Naive B cell (primary cell): ENCODE measurements around the gene WDR31. TPM values are rescaled to one million over a fixed set of nuclear protein-coding genes. Genes with fewer than 3 reads are reported as not detected.

Experiments
- ATAC-seq, 2 donors: fragments of 150-1000 bp; cut with Tn5 transposase; 2 replicates each; pipeline ENCODE4 v1.10.0; 2021; ENCODE audit warnings: low read depth in 2 of 2, mild to moderate bottlenecking in 2 of 2, moderate library complexity in 2 of 2
- DNase-seq: peaks from one replicate; pipeline ENCODE4 v3.0.0; 2022
- H3K27ac Mint-ChIP-seq, 6 donors: one replicate each; pipeline ENCODE4 v1.8.0; 2020 to 2022; ENCODE audit warnings: mild to moderate bottlenecking in 6 of 6, mixed read lengths in 6 of 6, moderate library complexity in 5 of 6, inconsistent platforms in 2 of 6
- H3K27me3 Mint-ChIP-seq, 3 donors: one replicate each; pipeline ENCODE4 v1.8.0; 2021 to 2022; ENCODE audit warnings: mixed read lengths in 3 of 3, mild to moderate bottlenecking in 1 of 3
- H3K36me3 Mint-ChIP-seq, 2 donors: one replicate each; pipeline ENCODE4 v1.8.0; 2020 to 2022; ENCODE audit warnings: mixed read lengths in 2 of 2, inconsistent platforms in 1 of 2, mild to moderate bottlenecking in 1 of 2
- H3K4me1 Mint-ChIP-seq, 3 donors: one replicate each; pipeline ENCODE4 v1.8.0; 2020 to 2022; ENCODE audit warnings: mixed read lengths in 3 of 3, inconsistent platforms in 1 of 3, mild to moderate bottlenecking in 1 of 3, moderate library complexity in 1 of 3
- H3K4me3 Mint-ChIP-seq, 8 donors: one replicate each; pipeline ENCODE4 v1.8.0; 2020 to 2022; ENCODE audit warnings: mild to moderate bottlenecking in 8 of 8, mixed read lengths in 8 of 8, moderate library complexity in 8 of 8, inconsistent platforms in 2 of 8
- H3K9me3 Mint-ChIP-seq, 7 donors: one replicate each; pipeline ENCODE4 v1.8.0; 2020 to 2022; ENCODE audit warnings: mixed read lengths in 7 of 7, mild to moderate bottlenecking in 5 of 7, inconsistent platforms in 2 of 7, moderate library complexity in 1 of 7
- polyA plus RNA-seq, 6 donors: library from polyadenylated mRNA; unstranded; fragments of 300-500 nt; fragmentation: Illumina TruSeq; gene quantifications; one replicate each; pipeline ENCODE4 v1.2.3, GENCODE V29; 2021; ENCODE audit warnings: low read depth in 6 of 6

Gene WDR31
- polyA plus RNA-seq, 6 donors from 2014 or later = 0.09 to 0.88 (median 0.30) TPM; not detected in 2

- Mint-ChIP-seq H3K4me1 (no peaks in the 10 kb centered on the region), H3K4me3 (no peak overlapping the region), H3K9me3 (no peaks in the 10 kb centered on the region), H3K27ac (peak overlapping the region in 1 of 6 donors; percentile 78), H3K36me3 (no peaks in the 10 kb centered on the region), H3K27me3 (no peaks in the 10 kb centered on the region)
- ATAC-seq = no peak
- DNase-seq = no peak
These were observed 20.3 kb upstream of the WDR31 start for GRCh38 chr9:113360242-113360842.

- H3K27ac Mint-ChIP-seq = no peak overlapping the region
- ATAC-seq = no peak
- H3K36me3 Mint-ChIP-seq = no peaks in the 10 kb centered on the region
- no peaks in the 10 kb centered on the region for H3K4me1 Mint-ChIP-seq
- H3K27me3 Mint-ChIP-seq = no peaks in the 10 kb centered on the region
- H3K9me3 Mint-ChIP-seq = no peaks in the 10 kb centered on the region
- no peak for DNase-seq
- no peak overlapping the region for H3K4me3 Mint-ChIP-seq
These were observed 19.3 kb upstream of the WDR31 start for GRCh38 chr9:113359385-113359784.

DNA sequence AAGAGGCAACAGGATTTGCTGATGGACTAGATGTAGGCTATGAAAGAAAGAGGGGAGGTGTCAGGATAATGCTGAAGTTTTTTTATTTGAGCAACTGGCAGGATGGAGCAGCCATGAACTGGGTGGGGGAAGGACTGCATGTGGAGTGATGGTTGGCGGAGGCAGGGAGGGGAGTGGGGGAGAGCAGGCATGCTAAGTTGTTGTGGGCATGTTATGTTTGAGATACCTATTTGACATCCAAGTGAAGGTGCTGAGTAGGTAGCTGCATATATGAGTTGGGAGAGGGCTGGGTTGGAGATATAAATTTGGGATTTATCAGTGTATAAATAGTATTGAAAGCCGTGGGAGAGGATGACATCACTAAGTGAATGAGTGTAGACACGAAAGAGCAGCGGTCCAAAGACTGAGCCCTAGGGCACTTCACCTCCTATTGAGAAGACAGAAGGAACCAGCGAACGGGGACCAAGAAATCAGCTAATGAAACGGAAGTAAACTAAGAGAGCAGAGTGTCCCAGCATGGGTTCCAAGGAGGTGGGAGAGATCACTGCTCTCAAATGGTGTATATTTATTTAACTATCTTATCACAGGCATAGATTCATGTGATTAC is 16.7 kb upstream of the WDR31 start:
- Mint-ChIP-seq H3K36me3 (no peaks in the 10 kb centered on the region), H3K4me3 (no peak overlapping the region), H3K27me3 (peaks cover 0 to 13% (median 11%) of the 10 kb centered on the region in 3 donors), H3K27ac (no peak overlapping the region), H3K4me1 (peaks cover 0 to 7% (median 0%) of the 10 kb centered on the region in 3 donors), H3K9me3 (no peaks in the 10 kb centered on the region)
- DNase-seq (no peak), ATAC-seq (no peak)

GRCh38 chr9:113355040-113355596 is 15.0 kb upstream of the WDR31 start:
- no peak for ATAC-seq
- Mint-ChIP-seq H3K4me3 (no peak overlapping the region), H3K36me3 (no peaks in the 10 kb centered on the region), H3K9me3 (no peaks in the 10 kb centered on the region), H3K4me1 (peaks cover 14 to 20% (median 15%) of the 10 kb centered on the region in 3 donors), H3K27ac (no peak overlapping the region), H3K27me3 (peaks cover 0 to 22% (median 17%) of the 10 kb centered on the region in 3 donors)
- DNase-seq = no peak

- H3K27ac Mint-ChIP-seq = peak overlapping the region in 2 of 6 donors; percentile 22 to 71
- no peaks in the 10 kb centered on the region for H3K9me3 Mint-ChIP-seq
- ATAC-seq (no peak), DNase-seq (no peak)
- peak overlapping the region in 1 of 8 donors; percentile 31 for H3K4me3 Mint-ChIP-seq
- H3K36me3 Mint-ChIP-seq = no peaks in the 10 kb centered on the region
- peaks cover 18 to 24% (median 19%) of the 10 kb centered on the region in 3 donors for H3K4me1 Mint-ChIP-seq
- H3K27me3 Mint-ChIP-seq = peaks cover 0 to 24% (median 18%) of the 10 kb centered on the region in 3 donors
These were observed 12.3 kb upstream of the WDR31 start for GRCh38 chr9:113352411-113352810.

- no peak for ATAC-seq
- Mint-ChIP-seq H3K36me3 (no peaks in the 10 kb centered on the region), H3K27ac (peak overlapping the region in 2 of 6 donors; percentile 22 to 71), H3K27me3 (peaks cover 0 to 29% (median 18%) of the 10 kb centered on the region in 3 donors), H3K4me3 (peak overlapping the region in 2 of 8 donors; percentile 22 to 31), H3K9me3 (no peaks in the 10 kb centered on the region), H3K4me1 (peaks cover 18 to 24% (median 19%) of the 10 kb centered on the region in 3 donors)
- no peak for DNase-seq
These were observed 11.9 kb upstream of the WDR31 start for GRCh38 chr9:113352006-113352405.

GRCh38 chr9:113350937-113351336 is 10.9 kb upstream of the WDR31 start:
- Mint-ChIP-seq H3K27me3 (peaks cover 0 to 31% (median 18%) of the 10 kb centered on the region in 3 donors), H3K4me3 (peak overlapping the region; percentile 68 to 93 (median 86)), H3K9me3 (no peaks in the 10 kb centered on the region), H3K36me3 (no peaks in the 10 kb centered on the region), H3K4me1 (peaks cover 18 to 24% (median 19%) of the 10 kb centered on the region in 3 donors), H3K27ac (peak overlapping the region in 1 of 6 donors; percentile 69)
- ATAC-seq = peak; percentile 53 to 54
- peak; percentile 50 for DNase-seq

DNA sequence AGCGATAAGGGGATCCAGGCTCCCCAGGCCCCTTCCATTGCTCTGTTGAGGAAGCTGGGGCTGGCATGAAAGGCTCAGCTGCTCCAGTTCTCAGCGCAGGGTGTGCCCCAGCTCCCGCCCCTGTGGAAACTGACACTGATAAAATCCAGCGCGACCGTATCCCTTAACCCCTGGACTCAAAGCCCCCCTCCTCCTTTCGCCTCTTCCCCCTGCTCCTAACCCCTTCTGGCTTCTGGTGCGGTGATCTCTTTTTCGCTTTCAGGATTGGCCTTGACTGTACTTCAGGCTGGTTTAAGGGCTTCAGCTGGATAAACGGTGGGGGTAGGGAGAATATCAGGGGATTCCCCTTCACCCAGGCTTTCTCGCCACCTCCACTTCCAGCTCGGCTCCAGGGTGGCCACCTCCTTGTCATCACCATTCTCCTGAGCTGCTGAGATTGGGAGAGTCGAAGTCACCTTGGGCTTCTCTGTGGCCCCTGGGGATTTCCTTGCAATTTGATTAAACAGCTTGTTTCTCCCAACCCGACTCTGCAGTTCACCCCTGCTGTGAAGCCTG is 10.1 kb upstream of the WDR31 start:
- H3K36me3 Mint-ChIP-seq = no peaks in the 10 kb centered on the region
- DNase-seq (no peak), ATAC-seq (peak; percentile 15 to 20)
- H3K9me3 Mint-ChIP-seq = no peaks in the 10 kb centered on the region
- H3K4me3 Mint-ChIP-seq = peak overlapping the region; percentile 68 to 93 (median 86)
- H3K4me1 Mint-ChIP-seq = peaks cover 18 to 24% (median 19%) of the 10 kb centered on the region in 3 donors
- H3K27me3 Mint-ChIP-seq = peaks cover 0 to 31% (median 18%) of the 10 kb centered on the region in 3 donors
- H3K27ac Mint-ChIP-seq = peak overlapping the region in 3 of 6 donors; percentile 62 to 86 (median 82)

DNA sequence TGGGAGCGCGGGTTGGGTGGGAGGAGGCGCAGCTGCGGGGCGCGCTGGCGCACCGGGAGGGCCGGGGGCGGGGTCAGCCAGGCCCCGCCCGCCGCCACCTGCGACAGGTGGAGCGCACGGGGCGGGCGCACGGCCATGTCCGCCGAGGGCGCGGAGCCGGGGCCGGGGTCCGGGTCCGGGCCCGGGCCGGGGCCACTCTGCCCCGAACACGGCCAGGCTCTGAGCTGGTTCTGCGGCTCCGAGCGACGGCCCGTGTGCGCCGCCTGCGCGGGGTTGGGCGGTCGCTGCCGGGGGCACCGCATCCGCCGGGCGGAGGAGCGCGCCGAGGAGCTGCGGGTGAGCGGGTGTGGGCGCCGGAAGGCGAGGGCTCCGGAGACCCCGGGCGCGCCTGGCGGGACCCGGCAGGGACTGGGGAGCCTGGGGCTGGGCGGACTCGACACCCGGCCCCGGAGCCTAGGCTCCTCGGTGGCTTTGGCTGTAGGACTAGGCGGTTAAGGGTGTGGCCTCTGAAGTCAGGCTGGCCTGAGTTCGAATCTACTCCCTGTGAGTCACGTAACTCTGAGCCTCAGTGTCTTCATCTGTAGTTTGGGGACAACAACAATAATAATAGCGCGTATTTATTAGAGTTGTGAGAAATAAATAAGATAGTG is 9.5 kb upstream of the WDR31 start, which contains the start of gene BSPRY:
TSS of gene BSPRY (plus strand) at position 97 of the 650 bp plus-strand sequence. CDS start at position 136, 39 bp downstream.
- DNase-seq (peak; percentile 33), ATAC-seq (peak; percentile 64 to 71)
- Mint-ChIP-seq H3K9me3 (no peaks in the 10 kb centered on the region), H3K27me3 (peaks cover 0 to 31% (median 18%) of the 10 kb centered on the region in 3 donors), H3K27ac (peak within 1 kb of the TSS in 3 of 6 donors; percentile 62 to 86 (median 82)), H3K4me3 (peak within 1 kb of the TSS; percentile 80 to 93 (median 87)), H3K4me1 (peaks cover 18 to 24% (median 19%) of the 10 kb centered on the region in 3 donors), H3K36me3 (no peaks in the 10 kb centered on the region)

DNA sequence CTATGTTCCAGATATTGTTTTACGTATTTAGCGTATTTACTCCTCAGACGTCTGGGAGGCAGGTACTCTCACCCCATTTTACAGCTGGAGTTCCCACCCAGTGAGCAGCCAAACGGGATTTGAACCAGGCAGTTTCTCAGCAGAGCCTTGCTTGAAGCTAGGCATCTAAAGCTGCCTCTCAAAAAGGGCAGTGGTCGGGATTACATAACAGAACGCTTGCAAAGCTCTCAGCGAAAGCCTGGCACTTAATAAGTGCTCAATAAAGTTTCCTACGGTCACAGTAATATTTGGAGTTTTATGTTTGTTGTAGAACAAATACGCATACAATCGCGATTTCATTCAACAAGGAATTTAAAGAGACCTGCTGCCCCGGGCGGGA is 9.0 kb upstream of the WDR31 start:
- peaks cover 0 to 31% (median 18%) of the 10 kb centered on the region in 3 donors for H3K27me3 Mint-ChIP-seq
- peaks cover 18 to 24% (median 19%) of the 10 kb centered on the region in 3 donors for H3K4me1 Mint-ChIP-seq
- peak overlapping the region; percentile 80 to 91 (median 86) for H3K4me3 Mint-ChIP-seq
- ATAC-seq (no peak), DNase-seq (no peak)
- H3K27ac Mint-ChIP-seq = peak overlapping the region in 1 of 6 donors; percentile 44
- H3K36me3 Mint-ChIP-seq = no peaks in the 10 kb centered on the region
- no peaks in the 10 kb centered on the region for H3K9me3 Mint-ChIP-seq

DNA sequence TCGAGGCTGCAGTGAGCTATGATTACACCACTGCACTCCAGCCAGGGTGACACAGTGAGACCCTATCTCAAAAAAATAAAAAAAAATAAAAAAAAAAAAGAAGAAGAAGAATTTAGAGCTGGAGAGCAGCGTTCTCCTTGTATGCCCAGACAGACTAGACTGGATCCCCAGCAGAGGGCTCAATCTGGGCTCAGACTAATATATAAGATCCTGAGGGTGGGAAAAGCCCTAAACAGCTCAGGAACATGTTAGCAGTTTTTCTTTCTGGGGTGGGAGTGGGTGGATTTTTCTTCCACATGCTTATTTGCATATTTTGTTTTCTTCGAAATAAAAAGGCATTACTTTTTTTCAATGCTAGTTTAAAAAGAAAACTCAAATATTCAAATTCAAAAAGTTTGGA is 8.4 kb upstream of the WDR31 start:
- Mint-ChIP-seq H3K4me1 (peaks cover 18 to 24% (median 19%) of the 10 kb centered on the region in 3 donors), H3K27ac (peak overlapping the region in 2 of 6 donors; percentile 51 to 89), H3K4me3 (peak overlapping the region in 5 of 8 donors; percentile 3 to 82 (median 53)), H3K27me3 (peaks cover 0 to 31% (median 18%) of the 10 kb centered on the region in 3 donors), H3K36me3 (no peaks in the 10 kb centered on the region), H3K9me3 (no peaks in the 10 kb centered on the region)
- no peak for DNase-seq
- no peak for ATAC-seq

GRCh38 chr9:113345671-113346070 is 5.6 kb upstream of the WDR31 start:
- Mint-ChIP-seq H3K9me3 (no peaks in the 10 kb centered on the region), H3K27me3 (peaks cover 0 to 14% (median 5%) of the 10 kb centered on the region in 3 donors), H3K36me3 (no peaks in the 10 kb centered on the region), H3K4me1 (peaks cover 10 to 12% (median 11%) of the 10 kb centered on the region in 3 donors), H3K27ac (peak overlapping the region in 1 of 6 donors; percentile 56), H3K4me3 (no peak overlapping the region)
- no peak for DNase-seq
- no peak for ATAC-seq

- DNase-seq = no peak
- H3K27ac Mint-ChIP-seq = peak overlapping the region in 1 of 6 donors; percentile 9
- H3K9me3 Mint-ChIP-seq = no peaks in the 10 kb centered on the region
- H3K4me3 Mint-ChIP-seq = peak overlapping the region in 1 of 8 donors; percentile 23
- peaks cover 0 to 9% (median 1%) of the 10 kb centered on the region in 3 donors for H3K27me3 Mint-ChIP-seq
- ATAC-seq = no peak
- H3K36me3 Mint-ChIP-seq = no peaks in the 10 kb centered on the region
- peaks cover 10 to 12% (median 11%) of the 10 kb centered on the region in 3 donors for H3K4me1 Mint-ChIP-seq
These were observed 5.1 kb upstream of the WDR31 start for GRCh38 chr9:113345190-113345589.
